ENCODE data around the gene KRT10.

Gene KRT10

GRCh38 chr17:40799859-40800258 lies 22.6 kb downstream of the KRT10 start, which contains the start of gene KRT28:
Gene KRT28, minus strand, starts transcription at chr17:40799959. Its CDS starts 66 bp downstream, at chr17:40799893.
- Histone ChIP-seq H3K36me3 (ENCODE audit: insufficient read depth, low read depth, low read length) (no peaks in the 10 kb centered on the region), H3K4me3 (ENCODE audit: low read length) (no peak within 1 kb of the TSS), H3K9me3 (ENCODE audit: insufficient read depth, low read depth, low read length) (no peaks in the 10 kb centered on the region), H3K27me3 (ENCODE audit: insufficient read depth, low read length) (peaks cover 50% of the 10 kb centered on the region), H3K9ac (ENCODE audit: low read depth, low read length) (no peak within 1 kb of the TSS), H3K27ac (ENCODE audit: low read length) (no peak within 1 kb of the TSS), H3K4me1 (ENCODE audit: insufficient read depth, low read length) (no peaks in the 10 kb centered on the region)

- H3K9me3 ChIP-seq (ENCODE audit: insufficient read depth, low read depth, low read length), result no peaks in the 10 kb centered on the region
These were observed 25.6 kb downstream of the KRT10 start for GRCh38 chr17:40796846-40797245.

GRCh38 chr17:40795019-40795667 lies 27.3 kb downstream of the KRT10 start:
- no peak overlapping the region for H3K4me3 ChIP-seq (ENCODE audit: low read length)
- no peak overlapping the region for H3K9ac ChIP-seq (ENCODE audit: low read depth, low read length)
- no peak overlapping the region for H3K27ac ChIP-seq (ENCODE audit: low read length)
- peaks cover 20% of the 10 kb centered on the region for H3K27me3 ChIP-seq (ENCODE audit: insufficient read depth, low read length)
- H3K9me3 ChIP-seq (ENCODE audit: insufficient read depth, low read depth, low read length), result no peaks in the 10 kb centered on the region
- no peaks in the 10 kb centered on the region for H3K4me1 ChIP-seq (ENCODE audit: insufficient read depth, low read length)
- no peaks in the 10 kb centered on the region for H3K36me3 ChIP-seq (ENCODE audit: insufficient read depth, low read depth, low read length)

More at GRCh38 chr17:40796846-40797245, 25.6 kb downstream of the KRT10 start:
- Histone ChIP-seq H3K9ac (ENCODE audit: low read depth, low read length) (no peak overlapping the region), H3K4me3 (ENCODE audit: low read length) (no peak overlapping the region), H3K4me1 (ENCODE audit: insufficient read depth, low read length) (no peaks in the 10 kb centered on the region), H3K27ac (ENCODE audit: low read length) (no peak overlapping the region), H3K36me3 (ENCODE audit: insufficient read depth, low read depth, low read length) (no peaks in the 10 kb centered on the region), H3K27me3 (ENCODE audit: insufficient read depth, low read length) (peaks cover 36% of the 10 kb centered on the region)

DNA sequence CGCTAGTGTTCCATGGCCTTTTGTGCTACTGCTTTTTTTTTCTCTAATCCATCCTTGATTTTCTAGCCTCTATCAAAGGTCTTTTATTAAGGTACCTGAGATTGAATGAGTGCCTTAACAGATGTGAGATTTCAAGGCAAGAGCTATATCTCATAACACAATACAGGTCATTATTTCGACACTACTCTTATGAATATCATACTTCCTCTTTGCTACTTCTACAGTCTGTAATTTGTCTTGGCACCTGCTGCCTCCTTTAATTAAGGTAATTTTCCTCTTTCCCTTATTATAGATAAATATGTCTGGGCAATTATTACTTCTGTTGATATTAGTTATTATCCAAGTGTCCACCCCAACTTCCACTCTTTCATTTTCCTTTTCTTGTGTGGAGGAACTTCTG lies 27.9 kb downstream of the KRT10 start:
- Histone ChIP-seq H3K36me3 (ENCODE audit: insufficient read depth, low read depth, low read length) (no peaks in the 10 kb centered on the region), H3K9ac (ENCODE audit: low read depth, low read length) (no peak overlapping the region), H3K27ac (ENCODE audit: low read length) (no peak overlapping the region), H3K4me1 (ENCODE audit: insufficient read depth, low read length) (no peaks in the 10 kb centered on the region), H3K4me3 (ENCODE audit: low read length) (no peak overlapping the region), H3K9me3 (ENCODE audit: insufficient read depth, low read depth, low read length) (no peaks in the 10 kb centered on the region), H3K27me3 (ENCODE audit: insufficient read depth, low read length) (peaks cover 15% of the 10 kb centered on the region)

DNA sequence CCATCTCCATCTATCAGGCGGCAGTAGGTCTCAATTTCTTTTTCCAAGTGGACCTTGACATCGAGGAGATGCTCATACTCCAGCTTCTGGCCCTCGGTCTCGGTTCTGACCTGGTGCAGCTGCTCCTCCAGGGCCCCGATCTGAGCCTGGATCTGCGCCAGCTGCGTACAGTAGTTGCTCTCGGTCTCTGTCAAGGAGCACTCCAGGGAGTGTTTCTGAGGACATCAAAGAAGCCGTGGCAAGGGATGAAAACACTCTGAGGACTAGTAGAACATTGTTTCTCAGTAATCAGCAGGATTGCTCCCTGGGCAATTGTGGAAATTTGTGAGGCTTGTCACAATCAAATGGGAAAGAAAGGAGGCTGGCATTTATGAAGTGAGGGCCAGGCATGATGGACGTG lies 28.6 kb downstream of the KRT10 start:
- H3K4me1 ChIP-seq (ENCODE audit: insufficient read depth, low read length), result no peaks in the 10 kb centered on the region
- no peak overlapping the region for H3K4me3 ChIP-seq (ENCODE audit: low read length)
- H3K9me3 ChIP-seq (ENCODE audit: insufficient read depth, low read depth, low read length), result no peaks in the 10 kb centered on the region
- no peak overlapping the region for H3K9ac ChIP-seq (ENCODE audit: low read depth, low read length)
- H3K27me3 ChIP-seq (ENCODE audit: insufficient read depth, low read length), result peaks cover 12% of the 10 kb centered on the region; the same call in 1 of the 2 replicates
- H3K36me3 ChIP-seq (ENCODE audit: insufficient read depth, low read depth, low read length), result no peaks in the 10 kb centered on the region
- H3K27ac ChIP-seq (ENCODE audit: low read length), result no peak overlapping the region

- no peak overlapping the region for H3K9ac ChIP-seq (ENCODE audit: low read depth, low read length)
- H3K4me3 ChIP-seq (ENCODE audit: low read length), result no peak overlapping the region
- H3K27ac ChIP-seq (ENCODE audit: low read length), result no peak overlapping the region
- H3K36me3 ChIP-seq (ENCODE audit: insufficient read depth, low read depth, low read length), result no peaks in the 10 kb centered on the region
- H3K9me3 ChIP-seq (ENCODE audit: insufficient read depth, low read depth, low read length), result no peaks in the 10 kb centered on the region
- no peaks in the 10 kb centered on the region for H3K4me1 ChIP-seq (ENCODE audit: insufficient read depth, low read length)
- peaks cover 12% of the 10 kb centered on the region; the same call in 1 of the 2 replicates for H3K27me3 ChIP-seq (ENCODE audit: insufficient read depth, low read length)
These were observed 30.5 kb downstream of the KRT10 start for GRCh38 chr17:40791787-40792436.

- Histone ChIP-seq H3K9ac (ENCODE audit: low read depth, low read length) (no peak overlapping the region), H3K9me3 (ENCODE audit: insufficient read depth, low read depth, low read length) (no peaks in the 10 kb centered on the region), H3K27ac (ENCODE audit: low read length) (no peak overlapping the region), H3K4me3 (ENCODE audit: low read length) (no peak overlapping the region), H3K36me3 (ENCODE audit: insufficient read depth, low read depth, low read length) (no peaks in the 10 kb centered on the region), H3K4me1 (ENCODE audit: insufficient read depth, low read length) (no peaks in the 10 kb centered on the region), H3K27me3 (ENCODE audit: insufficient read depth, low read length) (peaks cover 12% of the 10 kb centered on the region; the same call in 1 of the 2 replicates)
These were observed 31.3 kb downstream of the KRT10 start for GRCh38 chr17:40791111-40791510.

DNA sequence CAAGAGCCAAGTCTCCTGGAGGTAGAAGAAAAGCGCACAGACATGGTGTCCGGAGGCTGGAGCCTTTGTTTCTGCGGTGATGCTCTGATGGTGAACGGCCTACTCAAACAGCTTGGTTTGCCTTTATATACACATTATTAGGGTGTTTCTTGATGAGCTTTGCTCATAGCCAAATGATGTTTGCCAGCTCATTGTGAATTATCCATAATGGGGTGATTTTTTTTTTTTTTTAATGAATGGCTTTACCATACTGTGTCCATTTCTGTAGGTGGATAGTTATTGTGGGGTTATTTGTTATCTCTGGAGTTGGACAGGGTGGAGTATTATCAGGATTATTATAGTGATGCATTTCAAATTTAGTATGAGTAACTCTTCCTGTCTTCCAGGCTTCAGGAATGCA lies 40.0 kb downstream of the KRT10 start, which contains the start of gene KRT27:
KRT27 (minus strand) TSS at position 101 of the 400 bp plus-strand sequence; CDS start at position 44, 57 bp downstream.
- Histone ChIP-seq H3K27me3 (ENCODE audit: insufficient read depth, low read length) (peaks cover 19% of the 10 kb centered on the region), H3K9ac (ENCODE audit: low read depth, low read length) (no peak within 1 kb of the TSS), H3K36me3 (ENCODE audit: insufficient read depth, low read depth, low read length) (no peaks in the 10 kb centered on the region), H3K27ac (ENCODE audit: low read length) (no peak within 1 kb of the TSS), H3K9me3 (ENCODE audit: insufficient read depth, low read depth, low read length) (no peaks in the 10 kb centered on the region), H3K4me1 (ENCODE audit: insufficient read depth, low read length) (no peaks in the 10 kb centered on the region), H3K4me3 (ENCODE audit: low read length) (no peak within 1 kb of the TSS)

GRCh38 chr17:40779181-40779909 lies 43.1 kb downstream of the KRT10 start:
- no peak overlapping the region for H3K9ac ChIP-seq (ENCODE audit: low read depth, low read length)
- H3K4me1 ChIP-seq (ENCODE audit: insufficient read depth, low read length), result no peaks in the 10 kb centered on the region
- no peaks in the 10 kb centered on the region for H3K36me3 ChIP-seq (ENCODE audit: insufficient read depth, low read depth, low read length)
- H3K27ac ChIP-seq (ENCODE audit: low read length), result no peak overlapping the region
- H3K27me3 ChIP-seq (ENCODE audit: insufficient read depth, low read length), result peaks cover 19% of the 10 kb centered on the region
- H3K9me3 ChIP-seq (ENCODE audit: insufficient read depth, low read depth, low read length), result no peaks in the 10 kb centered on the region
- H3K4me3 ChIP-seq (ENCODE audit: low read length), result no peak overlapping the region

DNA sequence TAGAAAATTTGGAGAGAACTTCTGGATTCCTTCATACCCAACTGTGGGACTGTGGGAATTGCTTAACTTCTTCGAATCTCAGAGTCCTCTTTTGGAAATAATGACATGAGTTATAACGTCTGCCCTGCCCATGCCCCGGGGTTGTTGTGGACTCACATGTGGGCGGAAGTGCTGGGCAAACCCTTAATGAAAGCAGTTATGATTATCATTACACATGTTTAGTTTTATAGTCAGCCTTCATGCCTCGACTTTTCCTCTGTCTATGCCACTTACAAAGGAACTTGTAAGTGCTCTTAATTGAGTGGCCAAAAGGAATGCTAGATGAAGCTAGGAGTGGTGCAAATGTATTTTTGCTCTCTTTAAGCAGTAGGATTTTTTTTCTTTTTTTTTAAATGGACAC lies 44.0 kb downstream of the KRT10 start:
- H3K4me3 ChIP-seq (ENCODE audit: low read length), result no peak overlapping the region
- H3K27me3 ChIP-seq (ENCODE audit: insufficient read depth, low read length), result peaks cover 19% of the 10 kb centered on the region
- no peaks in the 10 kb centered on the region for H3K4me1 ChIP-seq (ENCODE audit: insufficient read depth, low read length)
- no peak overlapping the region for H3K27ac ChIP-seq (ENCODE audit: low read length)
- H3K9ac ChIP-seq (ENCODE audit: low read depth, low read length), result no peak overlapping the region
- no peaks in the 10 kb centered on the region for H3K9me3 ChIP-seq (ENCODE audit: insufficient read depth, low read depth, low read length)
- no peaks in the 10 kb centered on the region for H3K36me3 ChIP-seq (ENCODE audit: insufficient read depth, low read depth, low read length)

- Histone ChIP-seq H3K9ac (ENCODE audit: low read depth, low read length) (no peak overlapping the region), H3K36me3 (ENCODE audit: insufficient read depth, low read depth, low read length) (no peaks in the 10 kb centered on the region), H3K4me1 (ENCODE audit: insufficient read depth, low read length) (no peaks in the 10 kb centered on the region), H3K27me3 (ENCODE audit: insufficient read depth, low read length) (peaks cover 19% of the 10 kb centered on the region), H3K4me3 (ENCODE audit: low read length) (no peak overlapping the region), H3K9me3 (ENCODE audit: insufficient read depth, low read depth, low read length) (no peaks in the 10 kb centered on the region), H3K27ac (ENCODE audit: low read length) (no peak overlapping the region)
These were observed 44.4 kb downstream of the KRT10 start for GRCh38 chr17:40777971-40778370.
